SK-N-SH treated with all-trans-retinoic acid at 6 μM for 48 hours (cell line): Measurements from ENCODE around the gene DYNLT2.
"Not testable (repeated sequence)": the region's sequence is repeated elsewhere in the genome, so short reads cannot be mapped to it uniquely, and the experiment has no call there.

Experiments
- ATAC-seq: fragments of 200-7000 bp; cut with Tn5 transposase; 3 replicates; pipeline ENCODE4 v1.9.1; 2020; ENCODE audit warnings: mild to moderate bottlenecking, moderate library complexity
- ARNTL ChIP-seq: fragments of 450-650 bp; formaldehyde crosslinking; IDR thresholded peaks from 2 replicates; pipeline ENCODE4 v1.5.0; 2020; ENCODE audit warnings: low read depth, mild to moderate bottlenecking, moderate library complexity, borderline replicate concordance
- BACH2 ChIP-seq: fragments of 250-450 bp; sonication (Bioruptor Pico); IDR thresholded peaks from 2 replicates; pipeline ENCODE4 v1.9.0; 2021; ENCODE audit warnings: mild to moderate bottlenecking, borderline replicate concordance
- CSDC2 ChIP-seq: fragments of 250-450 bp; sonication (Bioruptor Pico); IDR thresholded peaks from 2 replicates; pipeline ENCODE4 v1.5.0; 2020; ENCODE audit warnings: mild to moderate bottlenecking, moderate library complexity
- CSRNP3 ChIP-seq: fragments of 250-450 bp; sonication (Bioruptor Pico); IDR thresholded peaks from 2 replicates; pipeline ENCODE4 v1.5.1; 2021; ENCODE audit warnings: mild to moderate bottlenecking, moderate library complexity
- ESRRG ChIP-seq: fragments of 250-450 bp; sonication (Bioruptor Pico); IDR thresholded peaks from 2 replicates; pipeline ENCODE4 v1.6.1; 2021; ENCODE audit warnings: mild to moderate bottlenecking
- GLIS3 ChIP-seq: fragments of 250-450 bp; sonication (Bioruptor Pico); IDR thresholded peaks from 2 replicates; pipeline ENCODE4 v1.5.0; 2020; ENCODE audit warnings: mild to moderate bottlenecking, moderate library complexity
- ISL1 ChIP-seq: fragments of 250-450 bp; sonication (Bioruptor Pico); IDR thresholded peaks from 2 replicates; pipeline ENCODE4 v2.1.2; 2022; ENCODE audit warnings: mild to moderate bottlenecking, moderate library complexity
- OSR1 ChIP-seq: fragments of 250-450 bp; sonication (Bioruptor Pico); IDR thresholded peaks from 2 replicates; pipeline ENCODE4 v1.8.0; 2022; ENCODE audit warnings: moderate library complexity, mild to moderate bottlenecking, inconsistent platforms
- PATZ1 ChIP-seq: fragments of 250-450 bp; sonication (Bioruptor Pico); IDR thresholded peaks from 2 replicates; pipeline ENCODE4 v1.8.0; 2020; ENCODE audit warnings: mild to moderate bottlenecking, moderate library complexity, borderline replicate concordance
- POU6F1 ChIP-seq: fragments of 250-450 bp; sonication (Bioruptor Pico); IDR thresholded peaks from 2 replicates; pipeline ENCODE4 v1.8.0; 2021; ENCODE audit warnings: low read depth, mild to moderate bottlenecking, moderate library complexity, borderline replicate concordance
- RARB ChIP-seq: fragments of 250-450 bp; sonication (Bioruptor Pico); IDR thresholded peaks from 2 replicates; pipeline ENCODE4 v1.8.0; 2021; ENCODE audit warnings: mild to moderate bottlenecking, moderate library complexity
- SNAI2 ChIP-seq: fragments of 250-450 bp; sonication (Bioruptor Pico); IDR thresholded peaks from 2 replicates; pipeline ENCODE4 v1.5.0; 2020; ENCODE audit warnings: mild to moderate bottlenecking, moderate library complexity
- TOX ChIP-seq: fragments of 250-450 bp; sonication (Bioruptor Pico); IDR thresholded peaks from 2 replicates; pipeline ENCODE4 v1.8.0; 2021; ENCODE audit warnings: mild to moderate bottlenecking, moderate library complexity, borderline replicate concordance
- TSHZ2 ChIP-seq: fragments of 250-450 bp; sonication (Bioruptor Pico); IDR thresholded peaks from 2 replicates; pipeline ENCODE4 v1.5.0; 2020; ENCODE audit warnings: mild to moderate bottlenecking, moderate library complexity
- ZC3H10 ChIP-seq: fragments of 250-450 bp; sonication (Bioruptor Pico); IDR thresholded peaks from 2 replicates; pipeline ENCODE4 v1.5.1; 2021; ENCODE audit warnings: mild to moderate bottlenecking, moderate library complexity
- ZFP3 ChIP-seq: fragments of 250-450 bp; sonication (Bioruptor Pico); IDR thresholded peaks from 2 replicates; pipeline ENCODE4 v1.5.0; 2020; ENCODE audit warnings: mild to moderate bottlenecking, moderate library complexity
- ZFP30 ChIP-seq: fragments of 450-650 bp; formaldehyde crosslinking; IDR thresholded peaks from 2 replicates; pipeline ENCODE4 v1.5.0; 2022; ENCODE audit warnings: mild to moderate bottlenecking, moderate library complexity
- ZNF565 ChIP-seq: fragments of 450-650 bp; formaldehyde crosslinking; conservative IDR thresholded peaks from 2 replicates; pipeline ENCODE4 v1.5.0; 2020; ENCODE audit warnings: low read depth, mild to moderate bottlenecking, moderate library complexity
- ZNF70 ChIP-seq: fragments of 450-650 bp; formaldehyde crosslinking; IDR thresholded peaks from 2 replicates; pipeline ENCODE4 v1.5.0; 2020; ENCODE audit warnings: mild to moderate bottlenecking, moderate library complexity
- ZNF8 ChIP-seq: fragments of 450-650 bp; formaldehyde crosslinking; IDR thresholded peaks from 2 replicates; pipeline ENCODE4 v1.5.0; 2020; ENCODE audit warnings: mild to moderate bottlenecking, moderate library complexity

DYNLT2 gene

GRCh38 chr6:169700296-169700695, 51.1 kb downstream of the DYNLT2 start (continued):
- no peak for TF ChIP-seq PATZ1
- TF ChIP-seq OSR1 (CRISPR knock-in tag), result no peak
- no peak for TF ChIP-seq ZC3H10
- TF ChIP-seq ESRRG (CRISPR knock-in tag), result no peak
- no peak for TF ChIP-seq ARNTL (CRISPR knock-in tag)
- TF ChIP-seq SNAI2 (CRISPR knock-in tag), result no peak
- TF ChIP-seq ZNF70, result no peak

- not testable (repeated sequence) for ATAC-seq
Measured at GRCh38 chr6:169697115-169697514, 54.3 kb downstream of the DYNLT2 start.

- TF ChIP-seq PATZ1, result no peak
- ATAC-seq, result no peak
Measured at GRCh38 chr6:169695131-169695530, 56.2 kb downstream of the DYNLT2 start.

GRCh38 chr6:169692516-169692915, 58.9 kb downstream of the DYNLT2 start:
- no peak for ATAC-seq
- TF ChIP-seq CSRNP3 (no peak), ZNF8 (CRISPR knock-in tag) (no peak), BACH2 (CRISPR knock-in tag) (no peak), POU6F1 (CRISPR knock-in tag) (no peak), PATZ1 (no peak), ARNTL (CRISPR knock-in tag) (no peak), CSDC2 (CRISPR knock-in tag) (no peak), RARB (CRISPR knock-in tag) (no peak), ZFP3 (CRISPR knock-in tag) (no peak), ISL1 (no peak), SNAI2 (CRISPR knock-in tag) (no peak), OSR1 (CRISPR knock-in tag) (no peak)

GRCh38 chr6:169691260-169691659, 60.1 kb downstream of the DYNLT2 start:
- no peak for ATAC-seq
- no peak for TF ChIP-seq ZFP30 (CRISPR knock-in tag)
- TF ChIP-seq ESRRG (CRISPR knock-in tag), result no peak
- TF ChIP-seq TSHZ2, result no peak
- TF ChIP-seq CSRNP3, result no peak
- no peak for TF ChIP-seq ISL1
- TF ChIP-seq ZNF565 (CRISPR knock-in tag), result no peak
- TF ChIP-seq CSDC2 (CRISPR knock-in tag), result no peak
- no peak for TF ChIP-seq POU6F1 (CRISPR knock-in tag)
- TF ChIP-seq ZC3H10, result no peak
- TF ChIP-seq BACH2 (CRISPR knock-in tag), result no peak
- TF ChIP-seq GLIS3 (CRISPR knock-in tag), result no peak
- TF ChIP-seq TOX, result no peak
- no peak for TF ChIP-seq ZNF8 (CRISPR knock-in tag)
